ENCODE results near the gene SCGB1A1.
"Not testable (repeated sequence)": the region's sequence is repeated elsewhere in the genome, so short reads cannot be mapped to it uniquely, and the experiment has no call there.

Gene SCGB1A1

DNA sequence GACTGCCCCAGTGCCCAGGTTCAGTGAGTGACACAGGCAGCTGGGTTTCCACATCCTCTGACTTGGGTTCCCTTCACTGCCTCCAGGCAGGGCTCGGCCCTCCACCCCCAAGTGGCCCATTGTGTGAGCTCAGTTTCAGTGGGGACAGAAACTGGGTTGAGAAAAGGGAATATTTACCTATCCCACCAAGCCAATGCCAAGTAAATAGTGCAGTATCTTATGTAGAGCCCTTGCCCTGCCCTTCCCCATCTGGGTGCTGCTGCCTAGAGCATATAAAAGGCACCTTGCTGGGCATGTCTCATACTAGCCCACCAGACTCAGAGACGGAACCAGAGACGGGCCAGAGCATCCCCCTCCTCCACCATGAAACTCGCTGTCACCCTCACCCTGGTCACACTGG lies at the start of gene SCGB1A1:
Gene SCGB1A1 (plus strand): TSS at position 301 of the 400 bp plus-strand sequence. CDS start 63 bp downstream, at position 364.
- Histone ChIP-seq H3K9me3 (ENCODE audit: control insufficient read depth in 1 of 2, low read length in 2 of 2) (no peaks in the 10 kb centered on the region), H3K4me1 (ENCODE audit: control insufficient read depth in 1 of 2, insufficient read depth in 2 of 2, low read length in 2 of 2) (no peaks in the 10 kb centered on the region), H3K9ac (ENCODE audit: low read depth in 1 of 2, low read length in 2 of 2) (no peak within 1 kb of the TSS), H3K27me3 (ENCODE audit: control insufficient read depth in 1 of 2, insufficient read depth in 2 of 2, low read length in 2 of 2) (no peaks in the 10 kb centered on the region), H3K36me3 (ENCODE audit: control insufficient read depth in 1 of 2, insufficient read depth in 2 of 2, low read length in 2 of 2) (no peaks in the 10 kb centered on the region), H3K4me3 (ENCODE audit: low read depth in 1 of 2, low read length in 2 of 2) (no peak within 1 kb of the TSS), H3K27ac (ENCODE audit: low read depth, low read length) (no peak within 1 kb of the TSS)

- peak overlapping the region; percentile 20 for H3K27ac ChIP-seq (ENCODE audit: low read depth, low read length)
- H3K27me3 ChIP-seq (ENCODE audit: control insufficient read depth in 1 of 2, insufficient read depth in 2 of 2, low read length in 2 of 2), result no peaks in the 10 kb centered on the region
- no peaks in the 10 kb centered on the region for H3K9me3 ChIP-seq (ENCODE audit: control insufficient read depth in 1 of 2, low read length in 2 of 2)
- H3K4me1 ChIP-seq (ENCODE audit: control insufficient read depth in 1 of 2, insufficient read depth in 2 of 2, low read length in 2 of 2), result peaks cover 0 to 10% of the 10 kb centered on the region in 2 donors
- H3K4me3 ChIP-seq (ENCODE audit: low read depth in 1 of 2, low read length in 2 of 2), result peak overlapping the region; percentile 22 to 45
- no peaks in the 10 kb centered on the region for H3K36me3 ChIP-seq (ENCODE audit: control insufficient read depth in 1 of 2, insufficient read depth in 2 of 2, low read length in 2 of 2)
- peak overlapping the region in 1 of 2 donors; percentile 2 for H3K9ac ChIP-seq (ENCODE audit: low read depth in 1 of 2, low read length in 2 of 2)
These were observed 47.9 kb upstream of the SCGB1A1 start for GRCh38 chr11:62370743-62371440.

GRCh38 chr11:62372871-62373270 lies 46.0 kb upstream of the SCGB1A1 start:
- Histone ChIP-seq H3K9me3 (ENCODE audit: control insufficient read depth in 1 of 2, low read length in 2 of 2) (no peaks in the 10 kb centered on the region), H3K27ac (ENCODE audit: low read depth, low read length) (no peak overlapping the region), H3K27me3 (ENCODE audit: control insufficient read depth in 1 of 2, insufficient read depth in 2 of 2, low read length in 2 of 2) (no peaks in the 10 kb centered on the region), H3K4me1 (ENCODE audit: control insufficient read depth in 1 of 2, insufficient read depth in 2 of 2, low read length in 2 of 2) (peaks cover 0 to 10% of the 10 kb centered on the region in 2 donors), H3K36me3 (ENCODE audit: control insufficient read depth in 1 of 2, insufficient read depth in 2 of 2, low read length in 2 of 2) (no peaks in the 10 kb centered on the region), H3K9ac (ENCODE audit: low read depth in 1 of 2, low read length in 2 of 2) (no peak overlapping the region), H3K4me3 (ENCODE audit: low read depth in 1 of 2, low read length in 2 of 2) (no peak overlapping the region)

GRCh38 chr11:62373464-62374119 lies 45.2 kb upstream of the SCGB1A1 start:
- Histone ChIP-seq H3K27ac (ENCODE audit: low read depth, low read length) (no peak overlapping the region), H3K27me3 (ENCODE audit: control insufficient read depth in 1 of 2, insufficient read depth in 2 of 2, low read length in 2 of 2) (no peaks in the 10 kb centered on the region), H3K36me3 (ENCODE audit: control insufficient read depth in 1 of 2, insufficient read depth in 2 of 2, low read length in 2 of 2) (no peaks in the 10 kb centered on the region), H3K9me3 (ENCODE audit: control insufficient read depth in 1 of 2, low read length in 2 of 2) (no peaks in the 10 kb centered on the region), H3K4me1 (ENCODE audit: control insufficient read depth in 1 of 2, insufficient read depth in 2 of 2, low read length in 2 of 2) (peaks cover 0 to 10% of the 10 kb centered on the region in 2 donors), H3K9ac (ENCODE audit: low read depth in 1 of 2, low read length in 2 of 2) (no peak overlapping the region), H3K4me3 (ENCODE audit: low read depth in 1 of 2, low read length in 2 of 2) (no peak overlapping the region)

DNA sequence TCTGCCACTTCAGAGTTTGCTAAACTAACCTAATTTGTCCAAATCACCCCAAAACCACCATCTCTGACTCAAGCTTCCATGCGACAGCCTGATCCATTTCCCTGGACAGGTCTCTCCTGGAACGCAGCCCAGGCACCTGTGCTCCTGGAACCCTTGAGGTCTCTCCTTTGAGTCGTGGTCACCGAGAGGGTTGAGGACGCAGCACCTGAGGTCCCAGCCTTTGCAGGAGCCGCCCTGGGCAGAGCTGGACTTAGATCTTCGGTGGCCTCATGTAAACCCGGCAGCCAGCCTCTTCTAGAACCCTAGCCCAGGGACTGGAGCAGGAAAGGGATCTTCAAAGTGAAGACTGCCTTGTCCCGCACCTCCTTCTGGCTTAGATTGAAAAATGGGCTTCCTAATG lies 44.0 kb upstream of the SCGB1A1 start:
- peaks cover 0 to 5% of the 10 kb centered on the region in 2 donors for H3K4me1 ChIP-seq (ENCODE audit: control insufficient read depth in 1 of 2, insufficient read depth in 2 of 2, low read length in 2 of 2)
- H3K36me3 ChIP-seq (ENCODE audit: control insufficient read depth in 1 of 2, insufficient read depth in 2 of 2, low read length in 2 of 2), result no peaks in the 10 kb centered on the region
- H3K9ac ChIP-seq (ENCODE audit: low read depth in 1 of 2, low read length in 2 of 2), result no peak overlapping the region
- no peaks in the 10 kb centered on the region for H3K9me3 ChIP-seq (ENCODE audit: control insufficient read depth in 1 of 2, low read length in 2 of 2)
- H3K4me3 ChIP-seq (ENCODE audit: low read depth in 1 of 2, low read length in 2 of 2), result no peak overlapping the region
- H3K27me3 ChIP-seq (ENCODE audit: control insufficient read depth in 1 of 2, insufficient read depth in 2 of 2, low read length in 2 of 2), result no peaks in the 10 kb centered on the region
- no peak overlapping the region for H3K27ac ChIP-seq (ENCODE audit: low read depth, low read length)

DNA sequence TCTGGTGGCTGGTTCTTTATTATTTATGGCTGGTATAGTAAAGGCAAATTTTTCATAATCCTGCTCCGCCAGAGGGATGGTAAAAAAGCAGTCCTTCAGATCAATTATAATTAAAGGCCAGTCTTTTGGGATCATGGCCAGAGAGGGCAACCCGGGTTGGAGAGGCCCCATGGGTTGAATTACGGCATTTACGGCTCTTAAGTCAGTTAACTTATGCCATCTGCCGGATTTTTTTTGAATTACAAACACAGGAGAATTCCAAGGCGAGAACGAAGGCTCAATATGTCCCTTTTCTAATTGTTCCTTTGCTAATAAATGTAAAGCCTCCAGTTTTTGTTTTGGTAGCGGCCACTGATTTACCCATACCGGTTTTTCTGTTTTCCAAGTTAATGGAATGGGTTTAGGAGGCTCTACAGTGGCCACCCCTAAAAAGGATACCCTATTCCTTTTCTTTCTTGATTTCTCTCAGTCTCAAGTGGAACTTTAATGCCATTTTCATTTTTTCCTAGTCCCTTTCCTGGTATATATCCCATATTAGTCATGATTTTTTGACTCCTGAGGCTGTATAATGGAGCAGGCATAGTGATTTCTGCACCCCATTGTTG lies 40.3 kb upstream of the SCGB1A1 start:
- not testable (repeated sequence) for H3K4me1 ChIP-seq (ENCODE audit: control insufficient read depth in 1 of 2, insufficient read depth in 2 of 2, low read length in 2 of 2); H3K27me3 ChIP-seq (ENCODE audit: control insufficient read depth in 1 of 2, insufficient read depth in 2 of 2, low read length in 2 of 2); H3K9ac ChIP-seq (ENCODE audit: low read depth in 1 of 2, low read length in 2 of 2); H3K4me3 ChIP-seq (ENCODE audit: low read depth in 1 of 2, low read length in 2 of 2); H3K27ac ChIP-seq (ENCODE audit: low read depth, low read length); H3K9me3 ChIP-seq (ENCODE audit: control insufficient read depth in 1 of 2, low read length in 2 of 2); H3K36me3 ChIP-seq (ENCODE audit: control insufficient read depth in 1 of 2, insufficient read depth in 2 of 2, low read length in 2 of 2)

GRCh38 chr11:62379586-62379985 lies 39.2 kb upstream of the SCGB1A1 start:
- H3K9ac ChIP-seq (ENCODE audit: low read depth in 1 of 2, low read length in 2 of 2); H3K9me3 ChIP-seq (ENCODE audit: control insufficient read depth in 1 of 2, low read length in 2 of 2); H3K4me3 ChIP-seq (ENCODE audit: low read depth in 1 of 2, low read length in 2 of 2); H3K27me3 ChIP-seq (ENCODE audit: control insufficient read depth in 1 of 2, insufficient read depth in 2 of 2, low read length in 2 of 2); H3K36me3 ChIP-seq (ENCODE audit: control insufficient read depth in 1 of 2, insufficient read depth in 2 of 2, low read length in 2 of 2); H3K27ac ChIP-seq (ENCODE audit: low read depth, low read length); H3K4me1 ChIP-seq (ENCODE audit: control insufficient read depth in 1 of 2, insufficient read depth in 2 of 2, low read length in 2 of 2): not testable (repeated sequence)

DNA sequence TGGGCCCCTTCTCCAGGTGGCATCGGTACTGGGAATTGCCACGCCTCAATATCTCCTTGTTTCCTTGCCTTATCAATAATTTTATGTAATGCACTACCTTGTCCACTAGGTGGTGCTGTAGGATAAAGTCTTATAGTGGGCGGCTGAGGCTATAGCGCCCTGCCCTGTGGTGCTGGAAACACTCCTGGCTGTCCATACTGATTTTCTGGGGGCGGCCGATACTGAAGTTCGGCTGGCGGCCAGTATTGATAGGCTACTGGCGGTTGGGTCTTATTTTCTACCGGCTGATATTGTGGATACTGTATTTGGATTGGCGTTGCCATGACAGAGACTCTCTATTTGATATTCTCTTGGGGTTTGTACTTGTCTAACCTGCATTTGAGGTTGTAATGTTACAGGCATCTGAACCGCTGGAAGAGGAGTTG lies 38.0 kb upstream of the SCGB1A1 start:
- not testable (repeated sequence) for H3K9ac ChIP-seq (ENCODE audit: low read depth in 1 of 2, low read length in 2 of 2); H3K9me3 ChIP-seq (ENCODE audit: control insufficient read depth in 1 of 2, low read length in 2 of 2); H3K27ac ChIP-seq (ENCODE audit: low read depth, low read length); H3K4me1 ChIP-seq (ENCODE audit: control insufficient read depth in 1 of 2, insufficient read depth in 2 of 2, low read length in 2 of 2); H3K36me3 ChIP-seq (ENCODE audit: control insufficient read depth in 1 of 2, insufficient read depth in 2 of 2, low read length in 2 of 2); H3K27me3 ChIP-seq (ENCODE audit: control insufficient read depth in 1 of 2, insufficient read depth in 2 of 2, low read length in 2 of 2)
- peak overlapping the region; percentile 34 to 43 for H3K4me3 ChIP-seq (ENCODE audit: low read depth in 1 of 2, low read length in 2 of 2)

GRCh38 chr11:62383822-62384221 lies 35.0 kb upstream of the SCGB1A1 start:
- Histone ChIP-seq H3K9me3 (ENCODE audit: control insufficient read depth in 1 of 2, low read length in 2 of 2) (no peaks in the 10 kb centered on the region), H3K27me3 (ENCODE audit: control insufficient read depth in 1 of 2, insufficient read depth in 2 of 2, low read length in 2 of 2) (no peaks in the 10 kb centered on the region), H3K4me3 (ENCODE audit: low read depth in 1 of 2, low read length in 2 of 2) (no peak overlapping the region), H3K9ac (ENCODE audit: low read depth in 1 of 2, low read length in 2 of 2) (no peak overlapping the region), H3K36me3 (ENCODE audit: control insufficient read depth in 1 of 2, insufficient read depth in 2 of 2, low read length in 2 of 2) (no peaks in the 10 kb centered on the region), H3K4me1 (ENCODE audit: control insufficient read depth in 1 of 2, insufficient read depth in 2 of 2, low read length in 2 of 2) (peaks cover 0 to 4% of the 10 kb centered on the region in 2 donors), H3K27ac (ENCODE audit: low read depth, low read length) (no peak overlapping the region)

DNA sequence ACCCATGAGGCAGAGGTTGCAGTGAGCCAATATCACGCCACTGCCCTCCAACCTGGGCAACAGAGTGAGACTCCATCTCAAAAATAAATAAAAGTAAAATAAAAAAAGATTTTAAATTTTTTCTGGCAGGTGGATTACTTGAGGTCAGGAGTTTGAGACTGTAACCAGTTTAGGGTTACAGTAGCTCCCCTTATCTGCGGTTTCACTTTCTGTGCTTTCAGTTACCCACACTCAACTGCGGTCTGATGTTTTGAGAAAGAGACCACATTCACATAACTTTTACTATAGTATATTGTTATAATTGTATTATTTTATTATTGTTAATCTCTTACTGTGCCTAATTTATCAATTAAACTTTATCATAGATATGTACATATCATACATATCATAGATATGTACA lies 32.8 kb upstream of the SCGB1A1 start:
- not testable (repeated sequence) for H3K36me3 ChIP-seq (ENCODE audit: control insufficient read depth in 1 of 2, insufficient read depth in 2 of 2, low read length in 2 of 2); H3K4me1 ChIP-seq (ENCODE audit: control insufficient read depth in 1 of 2, insufficient read depth in 2 of 2, low read length in 2 of 2); H3K4me3 ChIP-seq (ENCODE audit: low read depth in 1 of 2, low read length in 2 of 2); H3K9ac ChIP-seq (ENCODE audit: low read depth in 1 of 2, low read length in 2 of 2); H3K27ac ChIP-seq (ENCODE audit: low read depth, low read length); H3K27me3 ChIP-seq (ENCODE audit: control insufficient read depth in 1 of 2, insufficient read depth in 2 of 2, low read length in 2 of 2); H3K9me3 ChIP-seq (ENCODE audit: control insufficient read depth in 1 of 2, low read length in 2 of 2)
